GM21737 (cell line): ENCODE results near the gene ASB1.

ENCODE experiments used
- ATAC-seq: cut with Tn5 transposase; IDR thresholded peaks from one replicate; pipeline ENCODE4 v1.9.1; 2021; ENCODE audit warnings: mild to moderate bottlenecking, moderate library complexity; ENCODE audit not compliant: unreplicated experiment

The ASB1 gene

DNA sequence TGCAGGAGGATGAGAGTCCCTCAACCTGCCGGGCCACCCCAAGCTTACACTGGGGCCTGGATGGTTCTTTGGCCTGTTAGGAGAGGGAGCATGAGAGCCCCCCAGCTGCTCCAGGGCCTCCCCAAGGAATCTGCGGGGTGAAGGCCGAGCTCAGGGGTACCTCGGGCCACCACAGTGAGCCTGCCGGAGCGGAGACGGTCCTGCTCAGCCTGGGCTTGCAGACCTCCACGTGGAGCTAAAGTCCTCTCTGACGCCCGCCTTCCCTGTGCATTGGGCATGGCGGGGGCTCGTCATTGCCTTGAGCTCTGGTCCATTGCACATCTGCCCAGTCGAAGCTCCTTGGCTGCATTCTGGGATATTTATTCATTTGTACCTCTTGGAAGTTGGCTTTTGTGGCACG lies 62.7 kb downstream of the ASB1 start:
- no peak for ATAC-seq

DNA sequence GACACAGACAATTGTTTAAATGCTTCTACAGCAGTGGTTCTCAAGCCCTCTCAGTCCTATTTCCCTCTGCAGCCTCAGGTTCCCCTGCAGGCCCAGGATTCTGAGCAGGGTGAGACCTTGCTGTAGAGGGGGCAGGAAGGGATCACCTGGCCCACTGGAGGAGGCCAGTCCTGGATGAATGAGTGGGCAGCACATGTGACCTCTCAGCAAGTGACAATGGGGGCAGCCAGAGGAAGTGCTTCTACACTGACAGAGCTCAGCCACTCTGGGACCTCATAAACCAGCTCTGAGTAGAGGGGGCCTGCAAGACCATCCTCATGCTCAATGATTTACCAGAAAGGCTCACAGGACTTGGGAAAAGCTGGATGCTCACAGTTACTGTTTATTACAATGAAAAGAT lies 63.2 kb downstream of the ASB1 start:
- no peak for ATAC-seq

DNA sequence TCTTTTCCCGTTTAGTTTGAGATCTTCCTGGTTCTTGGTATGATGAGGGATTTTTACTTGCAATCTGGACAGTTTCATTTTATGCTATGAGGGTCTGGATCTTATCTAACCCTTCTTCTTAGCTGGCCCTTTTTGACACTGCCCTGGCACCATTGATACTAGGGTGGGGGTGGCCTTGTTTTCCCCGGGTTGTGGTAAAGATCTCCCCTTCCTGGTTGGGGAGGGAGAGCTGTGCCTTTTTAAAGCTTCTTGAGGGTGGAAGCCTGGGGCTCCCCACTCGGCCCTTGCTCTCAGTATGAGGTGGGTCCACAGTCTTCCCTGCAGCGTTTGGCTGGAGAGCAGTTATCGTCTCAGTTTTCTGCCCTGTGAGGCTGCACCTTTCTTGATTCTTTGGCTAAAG lies 66.1 kb downstream of the ASB1 start:
- ATAC-seq = no peak

DNA sequence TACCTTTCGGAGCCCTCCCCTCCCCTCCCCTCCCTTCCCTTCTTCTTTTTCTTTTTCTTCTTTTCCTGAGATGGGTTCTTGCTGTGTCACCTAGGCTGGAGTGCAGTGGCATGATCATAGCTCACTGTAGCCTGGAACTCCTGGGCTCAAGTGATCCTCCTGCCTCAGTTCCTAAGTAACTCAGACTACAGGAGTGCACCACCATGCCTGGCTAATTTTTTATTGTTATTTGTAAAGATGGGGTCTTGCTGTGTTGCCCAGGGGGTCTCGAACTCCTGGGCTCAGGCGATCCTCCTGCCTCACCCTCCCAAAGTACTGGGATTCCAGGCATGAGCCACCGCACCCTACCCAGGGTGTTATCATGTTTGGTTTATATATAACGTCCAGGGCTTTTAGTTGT lies 66.7 kb downstream of the ASB1 start:
- ATAC-seq = no peak

DNA sequence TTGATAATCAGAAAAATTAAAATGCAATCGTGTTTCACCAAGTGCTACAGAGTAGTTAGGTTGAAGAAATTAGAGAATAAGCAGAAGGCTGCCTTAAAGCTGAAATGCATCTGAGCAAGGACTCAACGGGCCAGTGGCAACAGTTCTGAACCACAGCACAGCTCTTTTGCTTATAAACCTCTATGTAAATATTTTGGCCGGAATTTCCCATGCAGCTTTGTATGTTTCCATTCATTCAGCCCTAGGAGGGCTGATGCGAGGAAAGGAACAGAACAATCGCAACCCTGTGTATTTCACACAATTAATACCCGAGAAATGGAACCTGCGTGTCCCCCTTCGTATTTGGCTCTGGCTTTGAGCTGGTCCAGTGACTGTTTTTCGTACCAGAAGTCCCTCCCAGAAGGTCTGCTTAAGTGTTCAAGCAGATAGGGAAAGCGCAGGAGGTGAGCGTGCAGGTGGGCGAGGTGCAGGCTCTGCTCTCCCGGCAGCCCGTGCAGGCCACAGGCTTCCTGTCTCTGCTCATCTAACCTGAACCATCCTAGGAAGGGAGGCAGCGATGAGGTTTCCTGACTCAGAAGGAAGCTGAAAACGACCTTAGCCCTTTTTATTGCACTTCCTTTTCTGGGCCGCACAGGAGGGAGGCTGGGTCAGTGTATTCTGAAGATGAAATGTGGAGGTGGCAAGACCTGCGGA lies 67.3 kb downstream of the ASB1 start:
- no peak for ATAC-seq

DNA sequence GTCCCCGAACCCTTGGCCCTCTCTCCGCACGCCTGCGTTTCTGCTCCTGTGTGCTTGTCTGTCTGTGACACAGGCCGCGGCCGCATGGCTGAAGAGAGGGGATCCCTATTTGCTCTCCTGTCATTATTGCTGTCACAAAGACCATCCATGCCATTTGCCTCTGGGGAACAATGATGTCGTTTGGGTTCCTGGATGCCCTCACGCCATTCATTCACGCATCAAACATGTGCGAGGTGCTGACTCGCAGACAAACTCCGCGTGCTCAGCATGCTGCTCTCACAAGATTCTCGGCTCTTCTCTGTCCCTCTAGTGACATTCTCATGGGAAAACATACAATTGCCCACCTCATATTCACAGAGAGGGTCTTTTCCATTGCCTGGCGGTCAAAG lies 67.8 kb downstream of the ASB1 start:
- no peak for ATAC-seq

DNA sequence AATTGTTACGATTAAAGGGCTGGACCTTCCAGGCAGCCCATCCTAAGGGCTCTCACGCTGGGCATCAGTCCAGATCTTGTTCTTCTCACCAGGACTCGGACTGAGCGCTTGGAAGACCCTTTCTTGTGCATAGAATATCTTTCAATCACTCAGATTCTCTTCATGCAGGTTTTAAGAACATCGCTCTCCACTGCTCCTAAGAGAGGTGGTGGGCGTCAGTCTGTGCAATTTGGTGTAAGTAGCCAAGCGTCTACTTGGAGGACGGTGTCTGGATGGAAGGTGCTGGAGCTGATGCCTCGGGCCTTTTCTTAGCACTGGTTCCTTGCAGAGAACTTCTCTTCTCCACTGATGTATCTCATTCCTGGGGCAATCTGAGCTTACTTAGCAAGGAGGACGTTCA lies 68.7 kb downstream of the ASB1 start:
- no peak for ATAC-seq

DNA sequence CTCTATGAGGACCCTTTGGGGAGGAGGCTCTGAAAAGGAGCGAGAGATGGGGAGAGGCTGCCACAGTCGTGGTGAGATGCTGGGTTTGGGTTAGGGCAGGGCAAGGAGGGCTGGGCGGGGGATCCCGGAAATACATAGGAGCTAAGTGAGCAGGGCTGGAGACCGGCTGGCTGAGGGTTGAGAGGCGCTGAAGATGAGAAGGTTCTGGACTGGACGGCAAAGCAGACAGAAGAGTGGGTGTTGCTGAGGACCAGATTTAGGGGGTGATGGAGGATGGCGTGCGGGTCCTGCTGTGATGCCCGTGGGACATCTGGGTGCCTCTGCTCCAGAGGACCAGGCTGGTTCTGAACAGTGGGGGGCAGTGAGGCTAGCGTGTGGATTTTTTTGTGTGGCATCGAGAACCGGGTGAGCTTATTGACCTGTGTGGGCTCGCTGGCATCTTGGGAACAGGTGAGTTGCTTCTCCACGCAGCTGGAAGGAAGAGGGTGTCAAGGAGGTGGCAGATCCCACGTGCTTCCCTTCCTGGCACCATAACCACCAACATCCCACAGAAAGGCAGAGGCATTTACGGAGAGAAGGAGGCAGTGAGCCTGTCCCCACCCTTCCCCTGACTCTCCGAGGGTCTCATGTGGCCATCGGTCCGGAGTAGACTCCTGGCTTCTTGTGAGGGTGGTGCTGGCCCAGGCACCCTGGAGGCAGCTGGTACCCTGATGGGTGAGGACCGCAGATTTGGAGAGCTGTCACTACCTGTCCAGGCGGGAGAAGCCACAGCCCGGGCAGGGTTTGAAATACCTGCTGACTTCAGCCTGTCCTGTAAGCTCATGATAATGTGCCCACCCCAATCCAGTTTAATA lies 70.3 kb downstream of the ASB1 start:
- no peak for ATAC-seq

DNA sequence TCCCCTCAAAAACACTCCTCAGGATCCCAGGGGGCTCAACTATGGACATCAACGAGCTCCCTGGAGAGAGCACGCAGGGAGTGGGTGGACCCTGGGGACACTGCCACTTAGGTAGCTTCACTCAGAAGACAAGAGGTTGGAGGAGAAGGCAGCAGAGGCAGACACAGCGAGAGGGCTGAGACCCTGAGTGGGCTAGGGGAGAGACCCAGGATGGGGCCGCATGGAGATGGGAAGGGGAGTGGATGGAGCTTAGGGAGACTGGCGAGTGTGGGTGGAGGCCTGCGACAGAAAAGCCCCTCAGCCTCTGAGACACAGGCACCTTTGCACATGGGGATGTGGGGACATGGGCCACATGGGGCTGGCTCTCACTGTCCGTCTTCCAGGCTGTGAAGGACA lies 70.9 kb downstream of the ASB1 start:
- ATAC-seq = no peak

DNA sequence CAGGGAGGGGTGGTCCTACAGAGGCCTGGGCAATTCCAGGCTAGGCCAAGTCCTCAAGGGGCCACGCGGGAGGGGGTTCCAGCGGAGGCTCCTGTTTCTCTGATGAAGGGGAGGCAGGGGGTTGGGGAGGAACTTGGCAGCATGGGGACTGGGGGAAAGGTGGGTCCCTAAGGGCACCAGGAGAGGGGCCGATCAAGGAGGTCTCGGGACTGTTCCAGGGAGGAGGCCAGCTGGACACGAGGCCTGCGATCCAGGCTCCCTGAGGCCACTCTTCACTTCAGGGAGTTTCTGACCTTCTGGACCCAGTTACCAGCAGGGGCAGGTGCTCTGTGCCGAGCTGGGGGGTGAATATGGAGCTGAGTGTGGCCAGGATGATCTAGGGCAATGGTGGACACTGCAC lies 71.5 kb downstream of the ASB1 start:
- no peak for ATAC-seq

DNA sequence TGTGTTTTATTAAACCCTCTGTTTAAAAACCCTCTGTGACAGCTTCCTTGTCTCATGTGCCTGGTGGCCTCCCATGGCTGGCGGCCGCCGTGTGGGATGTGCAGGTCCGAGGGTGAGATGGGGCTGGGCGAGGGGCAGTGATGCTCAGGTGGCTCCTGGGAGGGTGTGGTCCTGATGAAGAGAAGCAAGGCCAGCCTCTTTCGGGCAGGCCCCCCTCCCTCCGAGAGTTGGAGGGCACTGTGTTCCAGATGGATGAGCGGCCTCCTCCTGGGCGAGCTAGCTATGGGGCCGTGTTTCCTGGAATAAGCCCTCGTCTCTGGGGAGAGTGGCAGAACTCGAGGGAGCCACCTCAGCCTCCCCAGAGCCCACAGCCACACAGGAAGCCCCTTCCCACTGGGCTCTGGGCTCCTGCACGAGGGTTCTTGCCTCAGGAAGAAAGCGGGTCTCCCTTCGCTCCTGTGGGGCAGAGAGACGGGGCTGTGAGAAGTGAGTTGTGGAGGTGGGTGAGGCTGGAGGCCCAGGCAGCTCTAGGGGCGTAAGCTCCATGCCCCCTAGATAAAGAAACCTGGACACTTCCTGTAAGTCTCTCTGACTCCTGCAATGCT lies 72.1 kb downstream of the ASB1 start:
- ATAC-seq = no peak

DNA sequence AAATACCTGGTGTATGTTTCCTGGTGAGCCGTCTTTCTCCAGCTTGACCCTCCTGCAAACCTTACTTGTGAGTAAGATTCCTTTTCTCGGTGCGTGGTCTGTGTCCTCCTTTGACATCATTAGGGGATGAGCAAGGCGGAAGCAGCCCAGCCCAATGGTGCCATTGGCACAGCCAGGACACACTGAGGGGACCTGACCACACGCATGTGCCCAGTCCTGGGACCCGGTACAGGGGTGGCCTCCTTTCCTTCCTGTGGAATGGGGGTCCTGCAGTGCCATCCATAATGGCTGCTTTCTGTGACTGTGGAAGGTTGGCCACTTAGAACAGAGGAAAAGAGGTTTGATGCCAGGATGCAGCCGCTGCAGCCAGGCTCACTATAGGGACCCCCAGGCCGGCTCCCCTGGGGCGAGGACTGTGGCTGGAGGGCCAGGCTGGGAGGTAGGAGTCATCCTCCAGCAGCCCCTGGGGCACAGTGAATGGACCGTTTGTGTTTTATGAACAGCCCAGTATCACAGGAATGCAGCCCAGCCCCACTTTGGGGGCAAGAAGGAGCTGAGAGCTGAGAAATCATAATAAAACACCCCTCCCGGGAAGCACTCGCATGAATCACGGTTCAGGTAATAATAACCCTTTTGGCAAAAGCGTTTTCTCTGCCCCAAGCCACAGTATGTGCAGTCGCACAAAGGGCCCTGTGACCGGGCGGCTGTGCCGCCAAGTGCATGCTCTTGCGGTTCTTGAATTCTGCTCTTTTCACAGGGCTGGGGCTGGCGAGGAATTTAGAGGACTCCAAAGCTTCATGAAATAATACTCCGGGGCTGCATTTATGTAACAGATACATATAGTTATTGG lies 73.2 kb downstream of the ASB1 start:
- ATAC-seq = no peak

DNA sequence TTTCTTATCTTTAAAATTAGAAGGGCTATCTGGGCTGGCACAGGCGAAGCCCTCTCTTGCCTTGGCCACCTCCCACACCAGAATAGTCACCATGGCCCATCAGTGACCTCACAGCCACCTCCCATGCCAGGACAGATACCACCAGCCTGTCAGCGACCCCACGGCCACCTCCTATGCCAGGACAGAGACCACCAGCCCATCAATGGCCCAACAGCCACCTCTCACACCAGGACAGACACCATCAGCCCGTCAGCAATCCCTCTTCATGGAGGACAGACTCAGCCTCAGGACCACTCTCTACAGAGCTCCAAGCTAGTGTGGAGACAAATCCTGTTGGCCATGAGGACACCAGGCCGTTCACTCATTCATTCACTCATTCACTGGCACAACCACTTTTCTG lies 74.6 kb downstream of the ASB1 start:
- ATAC-seq = no peak
